Forelimb muscle (tissue), 1 donor: Measurements from ENCODE around the gene OR51S1. TPM values are rescaled to one million over a fixed set of nuclear protein-coding genes. Genes with fewer than 3 reads are reported as not detected.
"Not testable (repeated sequence)": the region's sequence is repeated elsewhere in the genome, so short reads cannot be mapped to it uniquely, and the experiment has no call there.

Experiments
- DNase-seq: peaks from one replicate; pipeline ENCODE4 v3.0.0-alpha.2; 2013; ENCODE audit warnings: low read depth
- polyA plus RNA-seq: library from polyadenylated mRNA; unstranded; fragments of 120-200 nt; gene quantifications from one replicate; pipeline ENCODE4 v1.2.1, GENCODE V29; 2013; ENCODE audit not compliant: insufficient read length

The OR51S1 gene
- not detected for polyA plus RNA-seq

DNA sequence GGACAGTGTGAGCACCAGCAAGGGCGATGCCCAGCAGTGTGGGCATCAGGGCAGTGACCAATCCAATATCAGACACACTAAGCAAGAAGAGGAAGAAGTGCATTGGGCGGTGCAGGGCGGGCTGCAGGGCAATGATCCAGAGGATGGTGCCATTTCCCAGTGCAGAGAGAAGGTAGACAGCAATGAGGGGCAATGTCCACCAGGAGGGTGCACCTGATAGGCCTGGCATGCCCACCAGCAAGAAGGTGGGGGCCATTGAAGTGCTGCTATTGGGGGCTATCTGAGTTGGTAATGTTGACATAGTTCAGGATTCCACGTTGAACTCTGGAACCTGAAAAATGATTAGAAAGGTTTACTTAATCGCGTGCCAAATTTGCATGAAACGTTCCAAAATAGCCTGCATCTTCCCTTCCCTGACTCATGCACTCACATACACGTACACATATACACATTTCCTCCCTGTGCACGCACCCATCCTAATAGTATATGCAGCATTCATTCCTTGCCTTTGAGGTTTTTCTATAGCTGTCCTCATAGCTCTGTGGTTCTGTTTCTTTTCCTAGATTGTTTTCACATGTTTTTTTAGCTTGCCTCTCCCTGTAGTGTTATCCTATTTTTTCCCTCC, at the start of gene OR51S1:
Gene OR51S1 (minus strand): TSS at position 301 of the 625 bp plus-strand sequence. CDS start 0 bp downstream, at position 301.
- no peak for DNase-seq

DNA sequence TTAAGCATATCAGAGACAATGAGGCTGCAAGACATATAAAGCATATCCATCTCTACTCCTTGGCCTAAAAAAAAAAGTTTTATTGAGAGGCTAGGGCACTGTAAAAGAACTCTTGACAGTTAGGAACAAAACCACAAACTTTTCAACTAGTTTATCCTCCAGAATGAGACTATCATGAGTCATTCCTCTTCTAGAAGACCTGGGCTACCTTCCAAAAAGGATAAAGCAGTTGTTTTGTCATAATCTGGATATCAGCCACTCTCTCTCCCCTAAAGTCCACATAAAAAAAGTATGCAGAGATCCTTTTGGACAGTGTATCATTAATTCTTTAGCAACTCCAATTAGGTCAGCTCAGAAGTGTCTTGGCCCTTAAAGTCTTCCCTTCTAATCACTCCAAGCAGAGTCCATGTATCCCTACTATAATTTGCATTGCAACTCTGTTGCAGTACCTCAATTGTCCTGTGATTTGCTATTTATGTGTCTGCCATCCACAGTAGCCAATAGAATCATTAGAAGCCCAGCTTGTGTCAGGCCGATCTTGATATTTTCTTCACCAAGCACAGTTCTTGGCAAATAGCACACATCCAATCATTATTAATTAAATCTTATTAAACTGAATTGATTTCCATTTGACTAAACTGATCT, 43.1 kb upstream of the OR51S1 start:
- DNase-seq: no peak

- DNase-seq: no peak
Measured at GRCh38 chr11:4890279-4890678, 41.3 kb upstream of the OR51S1 start.

DNA sequence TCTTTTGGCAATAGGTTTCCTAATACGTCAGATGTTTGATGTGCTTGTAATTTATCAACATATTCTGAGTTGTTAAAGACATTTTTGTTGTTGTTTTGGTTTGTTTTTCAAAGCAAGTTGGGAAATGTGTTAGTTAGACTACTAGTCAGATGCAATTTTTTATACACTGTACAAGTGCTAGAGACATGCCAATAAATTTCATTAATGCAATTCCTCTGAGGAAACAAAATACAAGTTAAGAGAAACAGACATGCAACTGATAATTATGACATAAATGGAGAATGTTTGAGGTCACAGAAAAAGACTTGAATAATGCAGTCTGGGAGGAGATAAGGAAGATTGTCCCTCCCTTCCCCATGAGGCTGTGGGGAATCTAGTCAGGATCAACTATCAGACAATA, 38.6 kb upstream of the OR51S1 start:
- DNase-seq: no peak

DNA sequence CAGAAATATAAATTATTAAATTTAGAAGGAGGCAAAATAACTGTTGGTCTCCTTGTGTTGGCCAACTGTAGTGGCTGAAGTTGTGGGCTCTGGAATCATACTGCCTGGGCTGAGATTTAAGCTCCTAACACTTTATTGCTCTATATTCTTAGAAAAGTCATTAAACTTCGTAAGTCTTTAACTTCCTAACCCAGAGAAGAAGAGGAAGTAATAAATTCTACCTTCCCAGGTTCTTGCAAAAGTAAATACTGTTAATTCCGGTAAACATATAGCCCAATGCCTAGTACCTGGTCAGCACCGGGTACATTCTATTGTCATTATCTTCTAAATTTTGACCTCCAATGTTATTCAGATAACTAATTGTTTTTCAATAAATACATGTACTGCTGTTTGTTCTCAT, 37.2 kb upstream of the OR51S1 start:
- DNase-seq: no peak

- no peak for DNase-seq
Measured at GRCh38 chr11:4884361-4884760, 35.4 kb upstream of the OR51S1 start.

- DNase-seq: no peak
Measured at GRCh38 chr11:4882543-4882942, 33.5 kb upstream of the OR51S1 start.

GRCh38 chr11:4881860-4882500, 33.0 kb upstream of the OR51S1 start, which contains the start of gene OR51T1:
OR51T1 (plus strand) TSS chr11:4881900; CDS start chr11:4881900, 0 bp downstream.
- DNase-seq: no peak

GRCh38 chr11:4881188-4881587, 32.2 kb upstream of the OR51S1 start:
- no peak for DNase-seq

GRCh38 chr11:4865855-4866254, 16.8 kb upstream of the OR51S1 start:
- DNase-seq: no peak

- no peak for DNase-seq
Measured at GRCh38 chr11:4863876-4864275, 14.9 kb upstream of the OR51S1 start.

DNA sequence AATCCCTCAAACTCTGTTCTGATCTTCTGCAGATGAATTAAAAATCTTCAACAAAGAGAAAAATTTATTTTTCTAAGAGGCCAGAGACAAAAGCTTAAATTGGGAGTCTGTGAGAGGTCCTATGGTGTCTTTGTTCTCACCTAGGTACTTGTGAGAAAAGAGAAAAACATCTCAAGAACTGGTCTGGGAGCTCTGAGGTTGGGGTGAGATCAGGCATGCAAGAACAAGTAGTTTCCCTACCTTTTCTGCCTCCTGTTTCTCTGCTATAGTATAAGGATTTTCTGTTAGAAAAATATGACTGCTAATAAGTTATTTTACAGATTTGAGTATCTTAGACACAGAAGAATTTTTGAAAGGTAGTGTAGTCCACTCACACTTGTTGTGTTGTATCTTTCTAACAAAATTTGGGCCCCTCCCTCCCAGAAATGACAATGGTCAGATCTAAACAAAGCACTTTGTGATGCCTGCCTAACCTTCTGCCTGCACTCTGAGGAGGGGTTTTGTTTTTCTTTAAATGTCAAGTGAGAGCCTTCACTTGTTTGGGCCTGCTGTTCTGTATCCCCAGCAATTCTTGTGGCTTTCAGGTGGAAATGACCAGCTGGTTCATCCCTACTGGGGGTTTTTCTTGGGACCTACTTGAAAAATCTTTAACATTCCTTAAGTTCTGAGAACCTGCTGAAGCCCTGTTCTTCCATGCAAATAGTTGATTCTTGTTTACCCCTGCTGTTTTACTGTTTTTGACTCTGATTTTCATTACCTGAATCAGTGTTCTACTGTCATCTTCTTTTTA, 13.6 kb upstream of the OR51S1 start:
- no peak for DNase-seq

DNA sequence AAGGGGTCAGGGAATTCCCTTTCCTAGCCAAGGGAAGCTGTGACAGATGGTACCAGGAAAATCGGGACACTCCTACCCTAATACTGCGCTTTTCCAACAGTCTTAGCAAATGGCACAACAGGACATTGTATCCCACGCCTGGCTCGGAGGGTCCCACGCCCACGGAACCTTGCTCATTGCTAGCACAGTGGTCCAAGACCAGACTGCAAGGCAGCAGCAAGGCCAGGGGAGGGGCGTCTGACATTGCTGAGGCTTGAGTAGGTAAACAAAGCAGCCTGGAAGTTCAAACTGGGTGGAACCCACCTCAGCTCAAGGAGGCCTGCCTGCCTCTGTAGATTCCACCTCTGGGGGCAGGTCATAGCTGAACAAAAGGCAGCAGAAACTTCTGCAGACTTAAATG, 5.3 kb upstream of the OR51S1 start:
- DNase-seq: not testable (repeated sequence)

DNA sequence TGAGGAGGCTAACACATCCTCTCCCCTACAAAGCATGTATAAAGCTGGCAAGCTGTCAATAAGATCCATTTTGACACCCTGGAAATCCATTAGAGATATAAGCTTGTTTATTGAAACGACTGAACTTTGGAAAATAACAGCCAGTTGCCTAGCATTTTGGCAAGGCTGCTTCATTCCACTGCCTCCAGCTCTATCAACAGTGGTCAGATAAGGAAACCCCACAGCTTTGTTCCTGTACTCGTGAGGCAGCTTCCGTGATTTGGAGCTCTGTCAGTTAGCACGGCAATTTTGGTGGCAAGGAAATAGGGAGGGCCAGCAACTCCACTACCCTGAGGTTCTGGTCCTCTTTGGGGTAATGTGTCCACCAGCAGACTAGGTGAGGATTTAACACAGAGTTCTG, 2.0 kb upstream of the OR51S1 start:
- no peak for DNase-seq

DNA sequence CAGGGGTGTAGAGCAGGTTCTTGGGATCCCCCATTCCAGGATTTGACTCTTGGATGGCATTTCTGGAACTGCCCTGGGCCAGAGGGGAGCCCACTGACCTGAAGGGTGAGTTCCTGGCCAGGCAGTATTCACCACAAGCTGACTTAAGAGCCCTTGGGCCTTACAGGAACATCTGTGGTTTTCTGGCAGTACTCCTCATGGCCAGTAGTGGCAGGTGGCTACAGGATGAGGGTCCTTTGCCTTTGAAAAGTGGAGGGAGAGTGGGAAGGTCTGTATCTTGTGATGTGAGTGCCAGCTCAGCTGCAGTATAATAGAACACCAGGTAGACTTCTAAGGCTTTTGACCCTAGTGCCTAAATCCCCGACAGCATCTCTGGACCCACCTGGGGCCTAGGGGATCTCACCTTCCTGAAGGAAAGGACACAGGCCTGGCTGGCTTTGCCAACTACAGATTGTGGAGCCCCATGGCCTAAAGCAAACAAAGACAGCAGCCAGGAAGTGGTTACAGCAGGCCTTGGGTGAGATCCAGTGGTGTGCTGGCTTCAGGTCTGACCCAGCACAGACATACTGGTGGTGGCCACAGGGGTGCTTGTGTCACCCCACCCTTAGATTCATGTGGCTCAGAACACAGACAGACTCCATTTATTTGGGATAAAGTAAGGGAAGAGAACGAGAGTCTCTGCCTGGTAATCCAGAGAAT, 9.0 kb downstream of the OR51S1 start:
- no peak for DNase-seq

DNA sequence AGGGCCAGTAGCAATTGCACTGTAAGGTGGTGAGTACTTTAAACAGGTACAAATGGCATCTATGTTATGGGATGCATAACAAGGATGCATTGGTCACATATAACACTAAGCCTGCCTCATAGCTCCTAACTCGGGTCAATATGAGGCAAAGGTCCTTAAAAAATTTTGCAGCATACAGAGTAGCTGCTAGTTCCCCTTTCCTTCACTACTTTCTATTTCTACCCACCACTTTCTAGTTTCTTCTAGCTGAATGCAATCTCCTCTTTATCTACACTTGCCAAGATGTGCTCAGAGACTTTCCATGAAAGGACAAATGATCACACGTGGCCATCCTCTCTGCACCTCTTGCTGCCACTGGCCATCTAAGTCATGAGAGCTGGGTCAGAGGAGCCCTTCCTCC, 18.1 kb downstream of the OR51S1 start:
- no peak for DNase-seq

DNA sequence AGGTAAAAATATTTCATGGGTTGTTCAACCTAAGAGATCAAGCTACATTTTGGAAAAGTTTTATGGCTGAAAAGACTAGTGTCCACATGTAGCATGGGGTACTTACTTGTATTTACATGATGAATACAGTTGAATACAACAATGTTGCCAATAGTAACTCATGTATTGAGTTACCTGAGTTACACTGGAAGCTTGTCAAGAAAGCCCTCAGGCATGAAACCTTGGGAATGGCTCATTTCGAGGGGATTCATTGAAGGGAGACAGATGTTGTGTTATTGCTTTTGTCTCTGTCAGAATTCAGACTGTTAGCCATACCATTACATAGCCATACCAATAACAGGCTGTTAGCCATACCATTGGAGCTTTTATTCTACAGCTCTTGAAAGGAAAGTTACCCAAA, 18.7 kb downstream of the OR51S1 start:
- no peak for DNase-seq

GRCh38 chr11:4826425-4826824, 22.6 kb downstream of the OR51S1 start:
- DNase-seq: no peak

GRCh38 chr11:4825132-4825531, 23.9 kb downstream of the OR51S1 start:
- no peak for DNase-seq

DNA sequence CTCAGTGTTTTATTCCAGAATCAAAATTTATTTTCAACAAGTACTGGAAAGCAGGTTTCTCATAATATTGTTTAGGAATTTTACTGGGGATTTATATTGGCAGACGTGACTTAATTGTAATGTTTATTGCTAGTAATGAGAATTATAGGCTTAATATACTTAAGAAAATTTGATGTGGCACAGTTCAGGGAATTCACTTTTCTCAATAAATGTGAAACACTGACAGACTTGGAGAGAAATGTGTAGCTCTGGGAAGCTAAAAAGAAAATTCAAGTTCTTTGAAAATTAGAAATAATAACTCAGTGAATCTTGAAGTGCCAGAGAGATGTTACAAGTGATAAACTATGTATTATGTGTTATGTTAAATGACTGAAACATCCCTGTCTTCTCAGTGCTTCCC, 28.0 kb downstream of the OR51S1 start, which contains the start of gene OR51F2:
Gene OR51F2 (plus strand): TSS at position 301 of the 400 bp plus-strand sequence. CDS start 101 bp downstream, outside the sequence.
- DNase-seq: no peak

- DNase-seq: no peak
Measured at GRCh38 chr11:4809246-4809645, 39.8 kb downstream of the OR51S1 start.
